Measurements from ENCODE around the gene OR5I1.
"Not testable (repeated sequence)": the region's sequence is repeated elsewhere in the genome, so short reads cannot be mapped to it uniquely, and the experiment has no call there.

The OR5I1 gene

GRCh38 chr11:55936300-55936699 is at the start of gene OR5I1:
OR5I1 (minus strand) TSS chr11:55936400; CDS start chr11:55936400, 0 bp downstream.
- no peak for DNase-seq

GRCh38 chr11:55970935-55971334 is 34.7 kb upstream of the OR5I1 start:
- no peak for DNase-seq

- DNase-seq = no peak
Measured at GRCh38 chr11:55969845-55970244, 33.6 kb upstream of the OR5I1 start, which contains the start of gene OR10AG1. OR10AG1 (minus strand) TSS chr11:55969945; CDS start chr11:55969907, 38 bp downstream.

- no peak for DNase-seq
Measured at GRCh38 chr11:55967914-55968313, 31.7 kb upstream of the OR5I1 start.

GRCh38 chr11:55966391-55966790 is 30.2 kb upstream of the OR5I1 start:
- no peak for DNase-seq

- no peak for DNase-seq
Measured at GRCh38 chr11:55956521-55956920, 20.3 kb upstream of the OR5I1 start.

- no peak for DNase-seq
Measured at GRCh38 chr11:55949330-55949729, 13.1 kb upstream of the OR5I1 start.

GRCh38 chr11:55942785-55943392 is 6.7 kb upstream of the OR5I1 start:
- DNase-seq = peak; percentile 59 to 71

GRCh38 chr11:55920537-55920936 is 15.7 kb downstream of the OR5I1 start:
- DNase-seq = no peak

GRCh38 chr11:55914482-55914881 is 21.7 kb downstream of the OR5I1 start, which contains the start of gene OR5W2:
OR5W2 (minus strand) TSS chr11:55914582; CDS start chr11:55914582, 0 bp downstream.
- DNase-seq = no peak

- DNase-seq = no peak
Measured at GRCh38 chr11:55902308-55902707, 33.9 kb downstream of the OR5I1 start.

GRCh38 chr11:55895216-55895615 is 41.0 kb downstream of the OR5I1 start:
- DNase-seq = no peak

GRCh38 chr11:55885481-55885880 is 50.7 kb downstream of the OR5I1 start:
- DNase-seq = not testable (repeated sequence)
